ENCODE data around the gene FMO1.

DNA sequence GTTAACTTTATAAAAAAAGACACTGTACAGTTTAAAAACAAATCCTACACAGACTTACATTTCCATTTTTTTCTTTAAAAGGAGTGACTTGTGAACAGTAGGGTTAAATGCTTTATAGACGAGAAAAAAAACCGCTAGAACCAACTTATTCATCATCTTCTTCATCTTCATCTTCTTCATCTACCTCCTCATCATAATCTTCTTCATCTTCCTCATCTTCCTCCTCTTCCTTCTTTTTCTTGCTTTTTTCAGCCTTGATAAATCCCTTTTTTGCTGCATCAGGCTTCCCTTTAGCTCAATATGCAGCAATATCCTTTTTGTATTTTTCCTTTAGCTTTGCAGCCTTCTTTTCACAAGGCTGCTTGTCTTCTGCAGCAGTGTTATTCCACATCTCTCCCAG, 22.5 kb downstream of the FMO1 start:
- TF ChIP-seq SRF (IDR thresholded peaks at IDR 0.05; ENCODE audit: low read depth) (no peak), CTCF (IDR thresholded peaks at IDR 0.05 in 2 of 3, conservative IDR thresholded peaks at IDR 0.05 in 1 of 3; ENCODE audit: borderline replicate concordance in 1 of 3, insufficient read depth in 1 of 3, low read depth in 2 of 3, low read length in 2 of 3) (no peak), POLR2A (IDR thresholded peaks at IDR 0.05; ENCODE audit: borderline replicate concordance, extremely low read depth, insufficient read depth, insufficient read length) (no peak), EGR1 (IDR thresholded peaks at IDR 0.05; ENCODE audit: low read depth) (no peak), FOSL1 (IDR thresholded peaks at IDR 0.05; ENCODE audit: low read depth) (no peak)

All from HCT116 (cell line).